ENCODE measurements around the gene LY86.
A peak's percentile ranks its signal among the peaks of the same experiment; 100 is the strongest.
"Not testable (repeated sequence)": the region's sequence is repeated elsewhere in the genome, so short reads cannot be mapped to it uniquely, and the experiment has no call there.

LY86 gene

DNA sequence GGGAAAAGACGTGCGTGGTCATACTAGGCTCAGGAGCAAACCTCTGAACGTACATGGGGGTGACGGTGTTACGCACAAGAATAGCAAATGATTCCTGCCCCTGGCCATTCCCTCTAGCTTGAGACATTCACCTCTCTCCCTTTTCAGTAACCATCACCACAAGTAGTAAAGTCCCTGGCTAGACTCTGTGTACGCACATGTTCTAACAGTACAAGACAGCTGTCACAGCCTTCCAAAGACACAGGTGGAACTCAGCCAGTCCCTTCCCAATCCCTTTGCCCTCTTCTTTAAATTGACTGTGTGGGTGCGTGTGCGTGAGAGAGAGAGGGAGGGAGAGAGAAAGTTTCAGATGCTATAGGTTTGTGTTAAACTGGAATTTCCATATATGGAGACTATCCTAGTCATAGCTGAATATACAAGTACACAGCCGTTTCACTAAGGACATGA is 67.3 kb downstream of the LY86 start:
- DNase-seq = no peak

DNA sequence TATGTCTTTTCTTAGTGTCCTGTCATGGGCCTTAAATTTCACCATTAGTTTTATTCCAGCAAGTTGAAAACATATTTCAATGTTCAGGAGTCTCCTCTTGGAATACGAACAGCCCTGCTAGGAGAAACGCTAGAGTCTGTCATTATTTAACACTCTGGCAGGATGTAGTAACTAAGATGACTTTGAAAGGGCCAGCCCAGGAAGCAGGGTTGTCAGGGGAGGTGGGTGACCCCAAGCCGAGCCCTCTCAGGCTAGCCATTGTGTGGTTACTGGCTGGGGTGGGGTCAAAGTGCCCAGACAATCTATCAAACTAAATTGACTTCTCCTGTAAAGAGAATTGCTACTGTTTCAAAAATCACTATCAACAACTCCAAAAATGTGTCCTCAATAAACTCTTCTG is 67.8 kb downstream of the LY86 start:
- no peak for DNase-seq

DNA sequence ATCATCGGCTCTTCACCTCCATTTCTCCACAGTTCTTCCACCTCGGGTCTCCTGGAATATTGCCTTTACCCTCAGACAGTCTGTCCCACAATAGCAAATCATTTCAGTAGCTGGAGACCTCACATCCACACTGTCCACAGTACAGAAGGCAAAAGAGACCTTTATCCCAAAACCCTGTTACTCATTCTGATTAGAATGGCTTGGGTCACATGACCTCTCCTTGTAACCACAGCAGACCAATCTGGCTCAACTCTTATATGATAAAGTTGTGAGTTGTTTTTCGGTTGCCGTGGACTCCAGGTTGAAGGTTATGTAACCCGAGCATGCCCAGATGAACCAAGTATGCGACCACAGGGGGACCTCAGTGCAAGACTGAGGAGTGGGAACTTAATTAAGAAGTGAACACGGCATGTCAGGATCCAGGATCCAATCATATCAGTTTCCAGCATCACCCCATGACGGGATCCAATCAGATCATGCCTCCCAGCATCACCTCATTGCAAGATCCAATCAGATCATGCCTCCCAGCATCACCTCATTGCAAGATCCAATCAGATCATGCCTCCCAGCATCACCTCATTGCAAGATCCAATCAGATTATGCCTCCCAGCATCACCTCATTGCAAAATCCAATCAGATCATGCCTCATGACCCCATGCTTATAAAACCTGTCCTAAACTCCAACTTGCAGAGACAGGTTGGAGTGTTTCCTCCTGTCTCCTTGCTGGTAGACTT is 68.7 kb downstream of the LY86 start:
- no peak for DNase-seq

DNA sequence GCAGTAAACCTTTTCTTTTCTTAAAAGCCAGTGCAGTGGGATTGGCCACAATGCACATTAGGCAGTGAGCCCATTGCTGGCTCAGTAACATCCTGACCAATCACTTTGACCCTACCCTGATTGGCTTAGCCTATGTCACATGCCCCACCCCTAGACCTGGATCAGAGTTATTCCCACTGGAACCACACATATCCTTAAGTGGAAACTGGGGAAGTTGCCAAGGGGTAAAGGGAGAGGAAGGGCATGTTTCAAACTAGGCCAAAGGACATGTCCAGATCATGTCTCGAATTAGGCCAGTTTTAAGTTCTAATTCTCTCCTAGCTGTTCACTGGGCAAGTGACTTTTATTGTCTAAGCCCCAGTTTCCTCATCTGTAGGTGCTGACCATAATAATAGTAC is 69.3 kb downstream of the LY86 start:
- DNase-seq = no peak

DNA sequence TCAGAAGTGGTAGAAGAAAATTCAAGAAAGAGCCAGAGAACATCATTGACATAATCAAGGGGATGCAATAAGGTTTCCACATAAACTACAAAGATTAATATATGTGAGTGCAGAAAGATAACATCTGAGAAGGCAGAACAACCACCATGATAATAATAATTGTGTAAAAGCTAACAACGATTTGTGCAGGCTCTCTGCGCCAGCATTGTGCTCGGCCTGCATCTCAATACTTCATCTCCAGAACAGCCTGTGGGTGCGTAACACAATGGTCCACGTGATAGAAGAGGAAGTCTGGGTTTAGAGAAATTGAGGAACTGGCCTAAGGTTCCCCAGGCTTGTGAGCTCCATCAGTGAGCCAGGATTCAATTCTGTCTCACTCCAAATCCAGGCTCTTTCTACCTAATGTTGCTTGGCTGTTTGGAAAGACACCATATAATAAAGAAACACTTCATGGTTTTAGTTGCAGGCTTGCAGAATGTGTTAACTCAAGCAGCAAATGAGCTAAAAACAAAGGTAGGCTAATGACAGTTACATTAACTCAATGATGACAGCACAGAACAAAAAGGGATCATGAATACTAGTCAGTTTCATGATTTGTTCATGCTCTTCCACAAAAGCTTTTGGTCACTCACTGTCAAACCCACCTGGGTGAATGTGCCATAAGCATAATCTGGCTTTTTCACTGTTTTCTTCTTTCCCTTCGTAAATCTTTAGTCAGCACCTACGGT is 71.2 kb downstream of the LY86 start:
- peak; percentile 44 for DNase-seq

DNA sequence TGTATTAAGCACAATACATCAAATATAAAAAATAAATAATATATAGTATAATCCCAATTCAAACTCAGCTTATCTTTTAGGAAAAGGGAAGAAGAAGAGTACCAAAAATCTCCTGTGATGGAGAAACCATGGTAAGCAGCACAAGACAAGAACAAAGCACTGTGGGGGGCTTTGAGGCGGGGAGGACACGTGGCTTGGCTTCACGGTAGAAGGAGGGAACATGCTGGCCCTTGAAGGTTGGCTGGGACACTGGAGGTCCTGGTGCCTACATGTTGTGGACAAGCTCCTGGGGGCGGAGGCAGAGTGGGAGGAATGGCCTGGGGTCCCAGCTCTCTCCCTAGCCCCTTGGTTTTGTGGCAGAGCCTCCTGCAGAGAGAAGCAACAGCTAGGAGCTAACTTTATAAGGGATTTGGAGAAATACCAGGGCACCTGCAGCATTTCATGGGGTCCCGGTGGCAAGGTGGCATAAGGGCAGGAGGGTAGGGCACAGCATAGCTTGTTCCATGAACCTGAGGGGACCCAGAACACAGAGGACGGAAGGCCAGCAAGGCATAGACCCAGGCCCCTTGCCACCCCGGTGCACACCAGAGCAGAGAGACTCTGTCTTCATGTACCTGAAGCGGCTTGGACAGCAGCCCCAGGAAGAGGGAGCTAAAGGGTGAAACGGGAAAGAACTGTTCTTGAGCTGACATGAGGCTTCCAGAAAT is 72.0 kb downstream of the LY86 start:
- no peak for DNase-seq

DNA sequence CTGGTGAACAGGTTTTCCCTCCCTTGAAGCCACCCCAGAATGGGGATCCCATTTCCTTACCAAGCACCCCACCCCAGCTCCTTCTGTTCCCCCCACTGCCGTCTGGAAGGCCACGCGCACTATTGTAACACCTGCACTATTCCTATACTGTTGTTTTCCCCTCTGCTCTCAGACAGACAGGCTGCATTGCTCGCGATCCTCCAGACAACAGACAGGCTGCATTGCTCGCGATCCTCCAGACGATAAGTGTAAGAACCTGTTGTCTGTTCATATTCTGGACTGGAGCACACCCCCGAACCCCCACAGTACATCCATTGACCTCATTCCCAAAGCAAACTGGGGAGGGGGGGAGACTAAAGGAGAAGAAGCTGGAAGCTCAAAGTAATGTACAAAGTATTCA is 72.7 kb downstream of the LY86 start:
- DNase-seq = no peak

DNA sequence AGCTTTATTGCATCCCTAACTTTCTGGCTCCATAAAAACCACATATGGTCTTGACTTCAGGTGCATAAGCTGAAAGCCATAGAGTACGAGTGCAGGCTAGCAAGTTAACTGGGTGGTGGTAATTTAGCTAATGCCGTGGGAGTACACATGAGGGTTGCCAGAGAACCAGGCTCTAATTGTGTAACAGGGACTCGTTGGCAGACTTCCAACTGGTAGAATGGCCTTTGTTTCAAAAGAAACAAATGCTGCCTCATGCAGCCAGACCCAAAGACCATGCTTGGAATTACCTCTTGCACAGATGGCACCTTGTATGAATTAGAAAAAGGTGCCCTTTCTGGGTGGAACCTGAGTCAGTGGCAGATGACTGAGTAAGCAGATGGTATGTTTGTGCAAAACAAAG is 73.2 kb downstream of the LY86 start:
- DNase-seq = peak; percentile 41

DNA sequence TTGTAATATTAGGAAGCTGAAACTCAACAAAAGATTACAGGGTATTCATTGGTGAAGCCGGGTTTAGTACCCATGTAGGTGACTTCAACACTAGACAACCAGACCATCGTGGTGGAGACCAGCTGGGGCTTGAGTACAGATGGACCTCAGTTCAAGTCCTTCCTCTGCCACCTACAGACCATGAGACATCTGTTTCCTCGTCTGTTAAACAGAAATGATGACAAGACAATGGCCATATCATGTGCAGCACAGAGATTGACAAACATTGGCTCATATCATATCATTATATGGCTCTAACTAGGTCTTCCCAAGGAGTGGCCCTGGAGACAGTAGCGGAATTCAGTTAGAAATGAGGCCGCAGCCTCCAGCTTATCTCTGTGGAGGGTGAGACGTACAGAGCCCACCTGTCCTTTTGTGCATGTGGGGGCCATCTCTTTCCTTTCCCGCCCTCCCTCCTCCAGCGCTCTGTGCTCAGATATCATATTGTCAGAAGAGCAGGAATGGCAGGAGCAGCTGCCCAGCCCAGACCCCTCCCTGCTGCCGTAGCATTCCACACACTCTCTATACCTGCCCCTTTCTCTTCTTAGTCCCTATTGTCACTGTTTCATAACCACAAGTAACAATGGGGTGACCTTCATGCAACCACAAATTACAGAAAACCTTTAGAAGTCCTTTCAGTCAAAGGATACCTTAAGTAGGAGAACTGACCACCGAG is 75.1 kb downstream of the LY86 start:
- no peak for DNase-seq

DNA sequence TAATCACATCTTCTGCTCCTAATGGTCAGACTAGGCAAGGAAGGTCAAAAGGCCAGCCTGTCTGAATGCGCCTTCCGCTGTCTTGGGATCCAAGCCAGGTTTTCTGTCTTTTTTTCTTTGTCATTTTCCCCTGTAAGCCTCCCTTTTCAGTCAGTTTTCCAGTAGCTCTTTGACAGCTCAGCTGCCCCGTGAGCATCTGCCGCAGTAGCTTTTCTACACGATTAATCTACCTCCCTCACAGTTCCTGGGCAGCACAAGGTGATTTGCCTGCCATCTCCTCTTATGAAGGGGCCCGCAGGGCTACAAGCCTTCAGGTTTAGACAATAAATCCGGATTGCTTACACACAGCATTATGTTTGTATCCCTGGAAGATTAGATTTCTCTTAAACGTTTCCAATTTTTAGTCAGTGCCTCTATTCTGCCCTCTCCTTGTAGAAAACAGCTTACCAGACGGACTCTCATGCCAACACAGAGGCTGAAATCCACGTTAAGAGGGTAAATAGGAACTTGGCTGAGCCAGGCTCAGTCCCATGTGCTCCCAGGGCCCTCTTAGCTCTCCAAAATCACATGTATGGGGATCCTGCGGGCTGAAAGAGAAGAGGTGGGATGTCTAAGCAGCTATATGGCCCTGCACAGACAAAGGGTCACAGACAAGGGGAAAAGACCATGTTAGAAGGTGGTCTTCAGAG is 77.2 kb downstream of the LY86 start:
- DNase-seq = no peak

DNA sequence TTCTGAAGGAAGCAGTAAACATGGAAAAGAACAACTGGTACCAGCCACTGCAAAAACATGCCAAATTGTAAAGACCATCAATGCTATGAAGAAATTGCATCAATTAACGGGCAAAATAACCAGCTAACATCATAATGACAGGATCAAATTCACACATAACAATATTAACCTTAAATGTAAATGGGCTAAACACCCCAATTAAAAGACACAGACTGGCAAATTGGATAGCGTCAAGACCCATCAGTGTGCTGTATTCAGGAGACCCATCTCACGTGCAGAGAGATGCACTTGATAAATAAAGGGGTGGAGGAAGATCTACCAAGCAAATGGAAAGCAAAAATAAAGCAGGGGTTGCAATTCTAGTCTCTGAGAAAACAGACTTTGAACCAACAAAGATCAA is 81.6 kb downstream of the LY86 start:
- not testable (repeated sequence) for DNase-seq

DNA sequence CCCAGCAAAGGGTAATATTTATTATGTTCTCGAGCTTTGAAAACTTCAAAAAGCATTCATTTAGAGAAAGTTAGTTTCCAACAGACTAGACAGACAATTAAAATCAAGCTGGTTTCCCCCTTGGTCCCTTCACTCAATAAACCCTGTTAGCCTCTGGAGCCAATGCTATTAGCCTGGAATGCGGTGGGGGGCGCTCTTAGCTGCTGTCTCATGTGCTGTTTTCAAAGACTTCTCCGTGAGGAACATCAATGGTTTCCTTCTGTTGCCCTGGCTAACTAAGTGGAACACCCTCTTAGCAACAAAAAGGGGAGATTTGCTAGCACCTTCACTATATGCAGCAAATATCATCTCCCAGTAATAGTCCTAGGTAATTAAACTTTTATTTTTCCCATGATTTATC is 86.4 kb downstream of the LY86 start:
- no peak for DNase-seq

DNA sequence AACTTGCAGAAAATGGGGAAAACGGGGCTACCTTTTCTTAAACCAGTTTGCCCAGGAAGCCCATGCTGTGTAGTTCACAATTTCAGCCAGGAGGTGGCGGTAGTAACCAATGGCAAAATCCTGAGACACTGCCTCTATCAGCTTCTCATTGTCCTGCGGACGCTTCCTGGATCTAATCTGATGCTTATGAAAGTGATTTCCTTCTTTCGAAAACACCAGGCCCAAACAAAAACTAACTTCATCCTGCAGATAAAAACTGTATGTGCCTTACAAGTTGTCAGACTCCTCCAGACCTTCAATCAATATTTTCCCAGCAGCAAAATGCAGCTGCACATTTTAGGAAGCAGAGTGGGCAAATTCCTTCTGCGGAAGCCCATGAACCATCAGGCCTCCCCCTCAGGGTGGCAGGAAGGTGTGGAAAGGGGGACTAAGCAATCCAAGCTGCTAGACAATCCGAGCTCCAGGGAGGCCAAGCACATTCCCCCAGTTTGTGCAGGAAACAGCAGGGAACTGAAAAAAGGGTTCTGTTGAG is 88.5 kb downstream of the LY86 start:
- DNase-seq = peak; percentile 84

DNA sequence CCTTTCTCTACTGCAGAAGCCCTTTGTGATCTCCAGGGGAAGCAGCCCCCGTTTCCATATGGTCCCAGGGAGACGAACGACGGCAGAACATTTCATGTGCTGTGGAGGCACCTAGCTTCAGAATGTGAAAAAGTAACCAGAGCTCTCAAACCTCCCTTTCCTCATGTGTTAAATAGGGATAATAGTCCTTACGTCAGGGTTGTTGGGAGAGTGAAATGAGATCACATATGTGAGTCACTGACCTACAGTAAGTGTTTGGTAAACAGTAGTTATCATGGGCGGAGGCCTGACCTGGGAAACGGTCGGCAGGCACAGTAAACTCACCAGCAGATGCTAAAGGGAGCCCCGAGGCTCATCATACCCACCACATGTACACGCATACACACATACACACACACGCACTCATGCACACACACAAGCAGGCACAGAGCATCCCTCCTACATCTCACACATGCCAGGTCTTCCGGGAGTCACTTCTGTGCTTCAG is 89.7 kb downstream of the LY86 start:
- DNase-seq = no peak

DNA sequence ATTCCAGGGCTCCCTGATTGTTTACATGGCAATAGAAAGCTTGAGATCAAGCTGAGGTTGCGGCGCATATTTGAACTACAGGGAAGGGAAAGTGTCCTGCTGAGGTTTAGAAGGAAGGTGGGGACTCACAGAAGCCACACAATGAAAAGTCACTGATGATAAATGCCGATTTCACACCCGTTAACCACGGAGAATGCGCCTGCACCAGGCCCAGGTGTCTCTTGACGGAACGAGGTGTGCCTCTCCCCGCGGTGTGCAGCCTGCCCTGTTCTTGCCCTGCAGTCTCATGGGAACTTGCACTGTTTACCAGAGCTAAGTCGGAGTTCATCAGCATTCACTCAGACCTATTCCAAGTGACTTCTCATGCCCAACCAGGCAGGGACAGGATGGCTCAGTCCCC is 90.3 kb downstream of the LY86 start:
- no peak for DNase-seq

DNA sequence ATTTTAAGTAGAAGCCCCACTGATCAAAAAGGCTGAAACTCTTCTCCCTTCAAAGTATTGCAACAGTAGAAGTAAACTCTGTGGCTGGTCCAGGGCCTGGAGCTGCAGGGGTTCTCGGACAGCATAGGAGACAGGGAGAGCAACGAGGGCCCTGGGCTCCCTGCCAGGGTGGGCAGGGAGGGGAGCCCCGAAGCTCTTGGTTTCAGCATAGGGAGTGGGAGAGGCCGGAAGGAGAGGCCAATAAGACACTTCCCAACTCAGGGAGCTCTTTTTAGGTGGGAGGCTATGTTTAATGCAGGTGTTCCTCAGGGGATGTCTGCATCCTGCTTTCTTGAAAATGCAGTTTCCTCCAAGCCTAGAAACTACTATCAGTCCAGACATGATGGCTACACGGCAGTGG is 91.1 kb downstream of the LY86 start:
- DNase-seq = no peak

DNA sequence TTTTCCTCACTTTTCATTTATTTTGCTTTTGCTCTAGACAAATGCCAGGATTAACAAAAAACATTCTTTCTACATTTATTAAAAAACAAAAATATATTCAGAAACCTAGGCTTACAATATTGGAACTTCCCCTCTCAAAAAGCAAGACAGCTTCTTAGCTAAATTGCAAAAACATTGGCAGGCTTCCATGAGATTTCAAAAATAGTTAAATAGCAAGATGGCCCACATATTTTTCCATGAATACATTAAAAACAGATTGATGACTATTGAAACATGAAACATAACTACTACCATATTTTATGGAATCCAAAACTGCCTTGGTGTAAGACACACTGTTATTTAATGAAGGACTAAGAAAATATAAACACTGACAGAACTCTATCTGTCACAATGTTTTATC is 92.0 kb downstream of the LY86 start:
- DNase-seq = no peak

DNA sequence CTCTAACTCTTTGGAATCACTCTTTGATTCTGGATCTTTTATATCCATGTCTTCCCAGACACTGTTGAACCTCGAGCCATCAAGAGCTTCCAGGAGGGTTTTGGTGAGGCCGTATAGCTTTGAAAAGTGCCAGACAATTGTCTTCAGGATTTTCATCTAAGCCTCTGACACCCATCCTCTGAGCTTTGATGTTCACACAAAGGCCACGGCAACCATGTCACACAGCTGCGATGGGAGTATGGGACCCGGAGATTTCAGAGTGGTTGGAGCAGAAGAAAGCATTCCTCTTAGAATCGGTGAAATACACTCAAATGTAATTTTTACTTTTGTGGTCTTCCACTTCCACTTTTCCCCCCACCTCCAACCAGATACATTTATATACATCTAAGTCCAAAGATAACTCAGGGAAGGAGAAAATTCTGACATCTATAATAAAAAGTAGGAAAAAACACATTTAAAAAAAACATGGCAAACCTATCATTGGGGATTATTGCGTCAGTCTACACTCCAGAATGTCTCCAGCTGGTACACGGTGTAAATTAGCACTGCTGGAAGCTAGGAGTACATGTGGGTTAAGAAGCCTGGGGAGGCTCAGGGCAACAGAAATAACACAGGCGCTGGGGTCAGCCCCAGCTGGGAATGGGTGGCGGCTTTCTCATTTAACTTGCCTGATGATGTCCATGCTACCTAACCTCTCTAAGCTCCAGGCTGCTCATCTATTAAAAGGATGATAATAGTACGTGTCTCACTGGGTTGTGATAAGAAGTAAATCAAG is 92.7 kb downstream of the LY86 start:
- no peak for DNase-seq

DNA sequence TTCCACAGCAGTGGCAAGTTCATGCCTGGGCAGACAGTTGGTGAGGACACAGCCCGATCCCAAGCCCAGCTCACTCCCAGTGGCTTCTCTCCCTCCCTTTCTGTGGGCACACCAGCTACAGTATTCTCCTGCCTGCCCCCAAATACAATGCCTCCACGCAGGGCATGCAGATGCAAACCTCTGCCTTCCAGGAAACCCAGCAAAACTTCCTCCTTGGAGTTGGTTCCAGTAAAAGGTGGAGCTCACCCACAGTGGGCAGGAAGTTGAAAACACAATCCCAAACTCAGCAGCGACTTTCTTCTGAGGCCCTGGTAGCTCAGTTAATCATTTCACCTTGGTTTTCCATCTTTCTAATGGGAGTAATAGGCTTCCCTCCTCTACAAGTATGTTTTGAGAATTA is 93.7 kb downstream of the LY86 start:
- DNase-seq = no peak

DNA sequence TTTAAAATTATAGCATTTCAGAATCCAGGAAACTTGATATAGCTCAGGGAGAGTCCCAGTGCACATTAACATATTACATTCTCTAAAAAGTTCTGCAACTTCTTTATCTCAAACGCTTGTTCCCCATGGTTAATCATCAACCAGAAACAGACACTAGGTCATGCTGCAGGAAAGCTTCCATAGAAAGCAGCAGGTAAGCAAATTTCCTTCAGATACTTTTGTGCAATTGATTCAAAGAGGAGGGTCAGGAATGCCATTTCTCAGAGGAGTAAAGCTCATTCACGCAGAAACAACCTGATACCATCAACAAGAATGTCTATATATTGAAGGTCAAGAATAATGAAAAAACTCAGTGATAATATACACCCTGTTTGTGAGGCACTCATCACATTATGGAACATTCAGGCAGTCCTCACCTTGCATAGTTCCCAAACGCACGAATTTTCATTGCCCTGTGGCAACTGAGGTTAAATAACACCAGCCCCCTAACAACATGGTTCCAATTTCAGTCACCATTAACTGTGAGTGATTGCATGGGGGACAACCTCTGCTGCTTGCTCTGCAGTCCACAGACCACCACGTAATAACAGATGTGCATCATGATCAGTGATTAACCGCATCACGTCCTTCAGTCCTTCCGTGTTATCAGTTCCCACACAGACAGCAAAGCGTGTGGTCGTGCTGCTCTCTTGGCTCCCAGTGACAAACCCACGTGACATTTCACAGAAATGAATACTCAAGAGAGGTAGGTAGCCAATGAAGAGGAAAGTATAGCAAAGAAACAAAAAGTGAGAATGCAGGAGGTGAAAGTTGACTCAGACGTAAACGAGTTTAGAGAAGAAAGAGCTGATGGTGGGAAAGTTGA is 95.7 kb downstream of the LY86 start:
- no peak for DNase-seq

Measured in midbrain (tissue), 1 donor.